GM19239 (cell line): ENCODE data around the gene CDH10.

ENCODE experiments used
- DNase-seq: peaks from one replicate; pipeline ENCODE4 v3.0.0; 2011; ENCODE audit warnings: low spot score; ENCODE audit not compliant: insufficient read length
- FAIRE-seq: peaks from 2 replicates; lab custom pipeline; 2011; peaks lifted over from hg19 to GRCh38; lab: Jason Lieb, UNC

The CDH10 gene

GRCh38 chr5:24492229-24492628 lies 152.5 kb downstream of the CDH10 start:
- no peak for FAIRE-seq
- no peak for DNase-seq

- FAIRE-seq (no peak), DNase-seq (no peak)
Observed at GRCh38 chr5:24491490-24491889, 153.3 kb downstream of the CDH10 start.

- FAIRE-seq (no peak), DNase-seq (no peak)
Observed at GRCh38 chr5:24487368-24488229, 157.2 kb downstream of the CDH10 start.

- FAIRE-seq = no peak
- DNase-seq = no peak
Observed at GRCh38 chr5:24480952-24481351, 163.8 kb downstream of the CDH10 start.

GRCh38 chr5:24477958-24478357 lies 166.8 kb downstream of the CDH10 start:
- FAIRE-seq = no peak
- DNase-seq = no peak

- DNase-seq = no peak
- FAIRE-seq = no peak
Observed at GRCh38 chr5:24475101-24475500, 169.7 kb downstream of the CDH10 start.

- DNase-seq = no peak
- no peak for FAIRE-seq
Observed at GRCh38 chr5:24474685-24475084, 170.1 kb downstream of the CDH10 start.

GRCh38 chr5:24472518-24472917 lies 172.3 kb downstream of the CDH10 start:
- FAIRE-seq (no peak), DNase-seq (no peak)

GRCh38 chr5:24444414-24444813 lies 200.4 kb downstream of the CDH10 start:
- DNase-seq (no peak), FAIRE-seq (no peak)

- FAIRE-seq (no peak), DNase-seq (no peak)
Observed at GRCh38 chr5:24439465-24439864, 205.3 kb downstream of the CDH10 start.
